ENCODE data around the gene PARD3.

The PARD3 gene

GRCh38 chr10:34581801-34582532 is 233.1 kb downstream of the PARD3 start:
- H2AFZ ChIP-seq (ENCODE audit: low read length): no peak overlapping the region
- no peaks in the 10 kb centered on the region for H3K9me2 ChIP-seq (replicated peaks; ENCODE audit: low read depth, low read length)
- H3K27me3 ChIP-seq (ENCODE audit: insufficient read depth, low read length, poor library complexity, severe bottlenecking): no peaks in the 10 kb centered on the region
- H4K20me1 ChIP-seq (ENCODE audit: insufficient read depth, low read length, poor library complexity, severe bottlenecking): no peaks in the 10 kb centered on the region
- H3K4me2 ChIP-seq (ENCODE audit: low read depth, low read length, poor library complexity, severe bottlenecking): no peak overlapping the region
- H3K79me2 ChIP-seq (ENCODE audit: insufficient read depth, low read length): peaks cover 3% of the 10 kb centered on the region; the same call in 1 of the 2 replicates
- no peaks in the 10 kb centered on the region for H3K4me1 ChIP-seq (ENCODE audit: insufficient read depth, low read length, poor library complexity, severe bottlenecking)
- H3F3A ChIP-seq (ENCODE audit: low read depth): no peaks in the 10 kb centered on the region
- no peak overlapping the region for H3K4me3 ChIP-seq (ENCODE audit: low read length, poor library complexity, severe bottlenecking)
- no peak overlapping the region for H3K9ac ChIP-seq (ENCODE audit: low read depth, low read length, poor library complexity, severe bottlenecking)
- TF ChIP-seq CTCF (conservative IDR thresholded peaks at IDR 0.05; ENCODE audit: low read length) (no peak), EZH2phosphoT487 (IDR thresholded peaks at IDR 0.05; ENCODE audit: borderline replicate concordance) (no peak)
- no peaks in the 10 kb centered on the region for H3K9me3 ChIP-seq (ENCODE audit: insufficient read depth, low read depth, low read length)
- H3K36me3 ChIP-seq (ENCODE audit: insufficient read depth, low read length): no peaks in the 10 kb centered on the region

GRCh38 chr10:34580643-34581042 is 234.5 kb downstream of the PARD3 start:
- H3K4me3 ChIP-seq (ENCODE audit: low read length, poor library complexity, severe bottlenecking): no peak overlapping the region
- no peaks in the 10 kb centered on the region for H4K20me1 ChIP-seq (ENCODE audit: insufficient read depth, low read length, poor library complexity, severe bottlenecking)
- no peak overlapping the region for H2AFZ ChIP-seq (ENCODE audit: low read length)
- no peaks in the 10 kb centered on the region for H3F3A ChIP-seq (ENCODE audit: low read depth)
- H3K79me2 ChIP-seq (ENCODE audit: insufficient read depth, low read length): peaks cover 9% of the 10 kb centered on the region; the same call in 1 of the 2 replicates
- no peak overlapping the region for H3K4me2 ChIP-seq (ENCODE audit: low read depth, low read length, poor library complexity, severe bottlenecking)
- no peak overlapping the region for H3K9ac ChIP-seq (ENCODE audit: low read depth, low read length, poor library complexity, severe bottlenecking)
- TF ChIP-seq EZH2phosphoT487 (IDR thresholded peaks at IDR 0.05; ENCODE audit: borderline replicate concordance) (no peak), CTCF (conservative IDR thresholded peaks at IDR 0.05; ENCODE audit: low read length) (no peak)
- no peaks in the 10 kb centered on the region for H3K9me3 ChIP-seq (ENCODE audit: insufficient read depth, low read depth, low read length)
- no peaks in the 10 kb centered on the region for H3K4me1 ChIP-seq (ENCODE audit: insufficient read depth, low read length, poor library complexity, severe bottlenecking)
- H3K9me2 ChIP-seq (replicated peaks; ENCODE audit: low read depth, low read length): no peaks in the 10 kb centered on the region
- H3K36me3 ChIP-seq (ENCODE audit: insufficient read depth, low read length): no peaks in the 10 kb centered on the region
- H3K27me3 ChIP-seq (ENCODE audit: insufficient read depth, low read length, poor library complexity, severe bottlenecking): no peaks in the 10 kb centered on the region

- Histone ChIP-seq H3F3A (ENCODE audit: low read depth) (no peaks in the 10 kb centered on the region), H3K36me3 (ENCODE audit: insufficient read depth, low read length) (no peaks in the 10 kb centered on the region), H3K9me2 (replicated peaks; ENCODE audit: low read depth, low read length) (no peaks in the 10 kb centered on the region), H4K20me1 (ENCODE audit: insufficient read depth, low read length, poor library complexity, severe bottlenecking) (no peaks in the 10 kb centered on the region), H3K9ac (ENCODE audit: low read depth, low read length, poor library complexity, severe bottlenecking) (no peak overlapping the region), H2AFZ (ENCODE audit: low read length) (no peak overlapping the region), H3K4me3 (ENCODE audit: low read length, poor library complexity, severe bottlenecking) (no peak overlapping the region), H3K9me3 (ENCODE audit: insufficient read depth, low read depth, low read length) (no peaks in the 10 kb centered on the region), H3K79me2 (ENCODE audit: insufficient read depth, low read length) (peaks cover 10% of the 10 kb centered on the region; the same call in 1 of the 2 replicates), H3K27me3 (ENCODE audit: insufficient read depth, low read length, poor library complexity, severe bottlenecking) (no peaks in the 10 kb centered on the region), H3K4me2 (ENCODE audit: low read depth, low read length, poor library complexity, severe bottlenecking) (no peak overlapping the region), H3K4me1 (ENCODE audit: insufficient read depth, low read length, poor library complexity, severe bottlenecking) (no peaks in the 10 kb centered on the region)
- TF ChIP-seq CTCF (conservative IDR thresholded peaks at IDR 0.05; ENCODE audit: low read length): no peak
These were observed 234.9 kb downstream of the PARD3 start for GRCh38 chr10:34580214-34580613.

All from Loucy (cell line).